ENCODE data around the gene HSP90AA1.
"Not testable (repeated sequence)": the region's sequence is repeated elsewhere in the genome, so short reads cannot be mapped to it uniquely, and the experiment has no call there.

HSP90AA1 gene

DNA sequence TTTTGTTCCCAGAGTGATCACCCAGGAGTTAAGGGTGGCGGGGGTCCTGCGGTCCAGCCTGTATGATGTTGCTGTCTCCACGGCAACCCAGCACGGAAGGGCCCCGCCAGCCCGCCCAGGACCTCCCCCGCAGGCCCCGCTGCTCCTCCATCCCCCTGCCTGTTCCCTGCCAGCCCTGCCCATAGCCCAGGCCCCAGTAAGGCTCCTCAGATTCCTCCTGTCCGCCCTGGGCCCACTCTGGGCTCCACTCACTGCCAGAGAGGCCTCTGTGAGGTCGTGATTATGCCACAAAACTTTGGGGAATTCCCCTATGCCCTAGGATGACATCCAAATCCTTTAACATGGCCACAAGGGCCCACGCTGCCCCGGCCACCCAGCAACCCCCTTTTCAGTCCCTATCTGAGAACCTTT lies 20.8 kb downstream of the HSP90AA1 start:
- no peak for DNase-seq

DNA sequence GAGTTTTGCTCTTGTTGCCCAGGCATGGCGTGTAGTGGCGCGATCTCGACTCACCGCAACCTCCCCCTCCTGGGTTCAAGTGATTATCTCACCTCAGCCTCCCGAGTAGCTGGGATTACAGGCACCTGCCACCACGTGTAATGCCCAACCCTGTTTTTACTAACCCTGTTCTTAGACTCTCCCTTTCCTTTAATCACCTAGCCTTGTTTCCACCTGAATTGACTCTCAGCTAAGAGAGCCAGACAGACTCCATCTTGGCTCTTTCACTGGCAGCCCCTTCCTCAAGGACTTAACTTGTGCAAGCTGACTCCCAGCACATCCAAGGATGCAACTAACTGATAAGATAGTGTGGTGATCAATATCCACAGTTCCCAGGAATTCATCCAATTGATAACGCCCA lies 22.3 kb downstream of the HSP90AA1 start:
- DNase-seq, result not testable (repeated sequence)

DNA sequence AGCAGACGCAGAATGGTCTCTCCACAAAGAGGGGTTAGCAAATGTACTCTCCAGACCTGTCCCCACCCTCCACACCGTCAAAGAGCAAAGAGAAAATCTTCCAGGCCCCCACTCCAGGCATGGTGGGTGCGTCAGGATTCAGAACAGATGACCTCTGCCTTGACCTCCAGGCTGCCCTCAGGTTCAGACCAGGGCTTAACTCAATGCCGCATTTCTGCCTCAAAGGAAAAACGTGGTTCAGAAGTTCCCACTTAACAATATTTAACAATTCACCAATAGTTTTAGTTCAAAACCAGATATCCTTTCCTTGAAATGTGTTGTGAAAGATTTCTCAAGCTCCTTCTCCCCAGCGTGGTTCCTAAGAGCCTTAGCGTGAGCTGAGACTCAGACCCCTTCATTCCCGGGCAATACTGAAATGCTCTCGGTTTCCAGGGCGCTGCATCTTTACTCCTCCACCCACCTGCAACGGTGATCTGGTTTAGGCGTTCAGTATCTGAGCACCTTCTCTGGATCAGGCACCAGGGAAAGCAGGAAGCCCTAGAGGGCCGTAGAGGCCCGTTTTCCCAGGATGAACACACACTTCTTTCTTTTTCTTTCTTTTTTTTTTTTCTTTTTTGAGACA lies 22.9 kb downstream of the HSP90AA1 start:
- DNase-seq, result no peak

DNA sequence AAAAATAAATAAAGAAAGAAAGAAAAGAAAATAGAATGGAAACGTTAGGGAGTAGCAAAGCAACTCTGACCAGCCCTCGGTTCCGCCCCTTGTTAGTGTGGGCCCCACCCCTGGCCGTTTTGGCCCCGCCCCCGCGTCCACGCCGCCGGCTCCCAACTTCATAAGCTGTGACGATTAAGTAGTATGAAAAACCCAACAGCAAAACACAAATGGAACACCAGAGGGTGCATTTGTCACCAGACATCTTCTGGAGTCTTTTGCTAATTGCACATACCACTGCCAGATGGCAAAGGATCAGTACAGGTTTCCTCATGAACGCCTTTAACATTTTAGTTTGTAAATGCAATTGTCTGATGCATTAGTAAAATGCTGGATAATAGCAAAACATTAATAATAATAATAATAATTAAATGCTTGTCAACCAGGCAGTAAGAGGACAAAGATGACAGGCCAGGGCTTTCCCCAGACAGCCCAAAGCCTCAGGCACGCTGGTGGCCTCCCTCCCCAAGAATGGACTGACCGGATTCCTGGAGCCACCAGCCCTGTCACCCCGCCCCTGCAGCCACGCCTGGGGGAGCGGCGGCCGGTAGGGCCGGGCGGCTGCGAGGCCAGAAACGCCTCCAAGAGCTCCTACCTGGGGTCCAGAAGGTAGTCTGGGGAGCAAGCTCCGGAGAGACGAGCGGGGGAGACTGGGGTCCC lies 23.6 kb downstream of the HSP90AA1 start:
- peak; percentile 43 to 81 (median 57) for DNase-seq

DNA sequence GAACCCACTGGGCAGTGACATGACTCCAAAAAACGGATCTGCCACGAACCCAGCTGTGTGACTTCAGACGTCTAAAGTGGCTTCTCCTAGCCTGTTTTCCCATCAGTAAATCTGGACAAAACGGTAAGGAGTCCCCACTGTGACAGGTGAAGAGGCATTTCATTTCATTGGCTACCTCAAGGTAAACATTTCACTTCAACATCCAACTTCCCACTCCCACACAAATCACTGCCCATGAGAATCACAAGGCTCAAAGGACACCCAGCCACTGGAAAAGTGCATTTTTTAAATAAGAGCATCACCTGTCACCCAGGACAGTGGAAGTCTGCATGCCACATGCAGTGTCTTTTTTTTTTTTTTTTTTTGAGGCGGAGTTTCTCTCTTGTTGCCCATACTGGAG lies 27.9 kb downstream of the HSP90AA1 start:
- DNase-seq, result no peak

DNA sequence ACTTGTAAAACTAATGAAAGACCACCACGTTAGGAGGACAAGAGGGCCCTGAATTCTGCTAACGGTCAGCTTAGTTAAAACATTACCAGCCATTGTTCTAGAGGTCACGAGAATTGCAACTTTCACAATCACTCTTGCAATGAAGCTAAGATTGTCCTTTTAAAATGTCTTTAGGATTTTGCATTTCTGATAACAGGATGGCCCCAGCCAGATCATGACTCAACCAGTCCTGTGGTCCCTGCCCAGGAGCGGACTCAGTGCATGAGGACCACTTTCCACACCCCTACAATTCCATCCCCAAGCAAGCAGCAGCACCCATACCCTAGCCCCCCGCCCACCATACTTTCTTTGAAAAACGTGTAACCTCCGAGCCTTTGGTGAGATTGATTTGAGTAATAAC lies 28.7 kb downstream of the HSP90AA1 start:
- DNase-seq, result no peak

DNA sequence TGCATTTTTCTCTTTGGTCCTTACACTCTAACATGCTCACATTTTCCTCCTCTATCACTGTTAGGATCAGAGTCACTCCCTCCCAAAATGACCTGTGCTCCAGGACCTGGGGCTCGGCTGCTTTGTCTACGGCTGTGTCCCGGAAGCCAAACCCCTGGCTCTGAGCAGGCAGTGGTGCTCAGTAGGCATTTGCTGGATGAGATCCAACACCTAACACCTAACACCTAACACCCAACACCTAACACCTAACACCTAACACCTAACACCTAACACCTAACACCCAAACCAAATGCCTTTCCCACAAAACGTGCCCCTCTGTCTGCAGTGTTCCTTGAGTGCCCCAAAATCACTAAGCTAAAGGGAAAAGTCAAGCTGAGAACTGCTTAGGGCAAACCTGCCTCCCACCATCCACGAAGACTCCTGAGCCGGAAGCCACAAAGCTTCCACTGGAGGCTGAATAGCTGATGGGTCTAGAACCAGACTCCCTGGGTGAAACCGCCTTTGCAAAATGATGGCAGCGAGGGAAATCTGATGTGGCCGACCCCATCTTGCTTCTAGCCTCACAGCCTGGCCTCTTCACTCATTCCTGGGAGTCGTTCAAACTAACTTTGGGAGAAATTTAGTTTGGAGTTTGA lies 29.2 kb downstream of the HSP90AA1 start:
- DNase-seq, result peak in 1 of 5 experiments; percentile 79

DNA sequence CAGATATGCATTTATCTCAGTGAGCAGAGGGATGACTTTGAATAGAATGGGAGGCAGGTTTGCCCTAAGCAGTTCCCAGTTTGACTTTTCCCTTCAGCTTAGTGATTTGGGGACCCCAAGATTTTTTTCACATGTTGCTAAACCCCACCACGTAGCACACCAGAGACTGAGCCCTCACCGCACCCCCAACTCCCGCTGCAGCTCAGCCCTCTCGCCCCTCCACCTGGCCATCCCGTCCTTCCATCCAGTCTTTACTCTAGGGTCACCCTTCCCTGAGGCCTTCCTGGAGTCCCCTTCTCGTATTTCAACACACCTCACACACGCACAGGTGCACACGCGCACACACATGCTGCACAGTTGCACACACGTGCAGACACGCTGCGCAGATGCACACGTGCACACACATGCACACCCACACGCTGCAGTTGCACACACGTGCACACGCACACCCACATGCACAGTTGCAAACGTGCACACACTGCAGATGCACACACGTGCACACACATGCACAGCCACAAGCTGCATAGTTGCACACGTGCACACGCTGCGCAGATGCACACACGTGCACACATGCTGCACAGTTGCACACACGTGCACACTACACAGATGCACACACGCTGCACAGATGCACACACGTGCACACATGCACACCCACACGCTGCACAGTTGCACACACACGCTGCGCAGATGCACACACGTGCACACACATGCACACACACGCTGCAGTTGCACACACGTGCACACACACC lies 30.0 kb downstream of the HSP90AA1 start:
- no peak for DNase-seq

DNA sequence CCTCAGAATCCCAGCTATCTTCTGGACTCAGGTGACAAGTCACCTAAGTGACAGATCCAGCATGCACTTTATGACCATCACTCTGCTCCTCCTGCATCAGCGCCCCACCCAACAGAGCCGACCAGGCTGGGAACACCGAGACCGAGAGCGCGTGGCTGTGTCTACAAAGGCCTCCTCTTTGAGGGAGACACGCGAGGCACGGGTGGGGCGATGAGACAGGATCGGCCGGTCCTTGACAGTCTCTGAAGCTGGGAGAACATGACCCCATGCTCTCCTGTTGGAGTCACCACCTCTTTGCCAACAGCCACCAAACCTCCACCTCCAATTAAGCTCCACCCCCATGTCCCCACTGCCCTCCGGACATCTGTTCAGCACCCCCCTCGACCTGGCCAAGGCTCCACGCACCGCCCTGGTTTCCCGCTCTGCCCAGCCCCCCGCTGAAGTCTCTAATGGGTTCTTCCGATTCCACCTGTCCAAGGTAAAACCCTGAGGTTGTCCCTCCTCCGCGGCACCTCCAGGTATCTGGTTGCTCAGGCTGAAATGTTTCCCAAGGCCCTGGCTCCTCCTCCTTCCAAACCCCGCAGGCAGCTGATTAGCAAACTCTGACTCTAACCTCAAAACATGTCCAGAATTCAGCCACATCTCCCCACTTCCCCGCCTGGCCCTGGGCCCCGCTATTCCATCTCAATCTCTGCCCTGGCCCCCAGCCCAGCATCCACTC lies 31.5 kb downstream of the HSP90AA1 start:
- DNase-seq, result no peak

DNA sequence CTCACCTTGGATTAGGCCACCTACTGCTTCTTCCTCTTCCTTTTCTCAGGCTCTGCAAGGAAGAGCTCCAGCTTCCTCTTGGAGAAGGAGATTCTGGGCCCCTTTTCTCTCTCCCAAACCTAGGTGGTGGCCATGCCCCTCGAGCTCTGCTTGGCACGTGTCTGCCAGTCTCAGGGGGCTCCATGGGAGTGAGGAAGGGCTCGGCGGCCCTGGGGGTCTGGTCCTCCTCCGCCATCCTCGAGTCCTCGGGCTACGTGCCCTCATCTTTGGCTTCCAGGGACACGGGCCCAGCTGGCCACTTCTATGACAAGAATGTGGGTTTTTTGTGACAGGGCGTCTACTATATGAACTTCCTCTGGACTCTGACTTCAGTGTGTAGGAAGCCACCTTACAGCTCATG lies 34.3 kb downstream of the HSP90AA1 start:
- no peak for DNase-seq

DNA sequence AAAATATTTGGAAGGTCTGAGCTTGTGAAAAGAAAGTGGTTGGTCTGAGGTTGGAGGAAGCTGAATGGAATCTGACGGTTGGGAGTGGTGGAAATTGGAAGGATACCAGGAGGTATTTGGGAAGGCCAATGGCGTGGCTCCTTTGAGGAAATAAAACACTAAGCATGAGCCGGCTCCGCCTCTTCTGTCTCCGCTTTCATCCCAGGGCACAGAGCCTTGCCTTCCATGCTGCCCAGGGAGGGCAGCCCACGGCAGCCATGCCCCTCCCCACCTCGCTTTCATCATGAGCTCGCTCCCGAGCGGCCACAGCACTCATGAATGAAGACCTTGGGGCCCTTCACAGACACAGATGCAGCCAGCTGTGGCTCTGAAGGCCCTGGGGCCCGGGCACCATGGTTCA lies 36.2 kb downstream of the HSP90AA1 start:
- no peak for DNase-seq

DNA sequence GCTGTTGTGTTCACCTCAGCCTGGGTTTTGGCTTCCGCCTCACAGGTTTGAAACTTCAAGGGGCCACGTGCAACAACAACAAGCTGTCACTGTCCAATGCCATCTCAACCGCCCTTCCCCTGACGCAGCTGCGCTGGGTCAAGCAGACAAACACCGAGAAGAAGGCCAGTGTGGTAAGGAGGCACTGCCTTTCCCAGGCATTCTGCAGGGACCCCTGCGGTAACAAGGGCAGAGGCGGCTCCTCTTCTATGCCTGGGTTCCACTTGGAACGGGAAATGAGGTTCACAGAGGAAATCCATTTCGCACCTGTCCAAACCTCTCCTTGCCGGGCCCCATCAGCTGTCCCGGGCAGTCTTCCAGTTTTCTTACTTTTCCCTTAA lies 36.8 kb downstream of the HSP90AA1 start:
- no peak for DNase-seq

DNA sequence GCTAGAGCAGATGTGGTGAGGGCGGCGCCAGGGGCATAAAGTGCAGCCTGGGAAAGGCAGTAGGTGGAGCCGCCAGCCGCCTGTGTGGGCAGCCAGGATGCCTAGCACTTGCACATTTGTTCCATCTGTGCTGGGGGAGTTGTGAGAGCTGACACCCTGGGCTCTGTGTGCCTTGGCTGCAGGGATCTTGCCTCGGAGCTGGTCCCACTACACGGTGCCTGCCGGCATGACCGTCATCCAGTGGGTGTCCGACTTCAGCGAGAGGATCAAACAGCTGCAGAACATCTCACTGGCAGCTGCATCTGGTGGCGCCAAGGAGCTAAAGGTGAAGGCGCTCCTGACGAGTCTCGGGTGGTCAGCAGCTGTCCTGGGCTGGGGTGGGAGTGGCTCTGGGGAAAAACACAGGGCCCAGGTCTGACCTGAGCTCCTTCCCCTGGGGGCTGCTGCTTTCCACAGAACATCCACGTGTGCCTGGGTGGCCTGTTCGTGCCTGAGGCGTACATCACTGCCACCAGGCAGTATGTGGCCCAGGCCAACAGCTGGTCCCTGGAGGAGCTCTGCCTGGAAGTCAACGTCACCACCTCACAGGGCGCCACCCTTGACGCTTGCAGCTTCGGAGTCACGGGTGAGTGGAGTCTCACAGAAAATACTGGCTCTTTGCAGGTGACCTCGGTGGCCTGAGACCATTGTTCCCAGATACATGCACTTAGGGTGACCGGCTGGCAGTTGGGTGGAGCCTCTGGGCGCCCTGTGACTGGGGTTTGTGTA lies 37.4 kb downstream of the HSP90AA1 start:
- no peak for DNase-seq

DNA sequence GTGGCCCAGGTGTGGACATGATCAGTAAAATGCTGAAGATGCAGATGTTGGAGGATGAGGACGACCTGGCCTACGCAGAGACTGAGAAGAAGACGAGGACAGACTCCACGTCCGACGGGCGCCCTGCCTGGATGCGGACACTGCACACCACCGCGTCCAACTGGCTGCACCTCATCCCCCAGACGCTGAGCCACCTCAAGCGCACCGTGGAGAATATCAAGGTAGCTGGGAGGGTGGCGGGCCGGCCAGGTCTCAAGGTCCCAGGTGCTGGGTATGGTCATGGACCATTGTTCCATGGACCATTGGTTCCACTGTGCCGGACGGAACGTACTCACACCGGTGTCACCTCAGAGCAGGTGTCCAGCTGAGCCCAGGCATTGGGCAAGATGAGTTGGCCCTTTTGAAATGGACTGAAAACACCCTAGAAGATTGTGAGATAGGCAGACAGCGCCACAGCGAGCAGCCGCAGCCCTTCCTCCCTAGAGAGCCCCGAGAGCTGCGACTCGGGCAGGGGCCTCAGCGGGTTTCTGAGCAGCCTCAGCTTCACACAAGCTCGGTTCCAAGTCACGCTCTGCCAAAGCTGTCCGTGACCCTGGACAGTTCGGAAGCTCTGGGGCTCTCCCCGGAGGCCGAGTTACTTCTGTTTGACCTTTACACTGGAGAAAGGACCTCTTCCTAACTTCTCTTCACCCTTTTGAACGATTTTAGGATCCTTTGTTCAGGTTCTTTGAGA lies 38.9 kb downstream of the HSP90AA1 start:
- no peak for DNase-seq

DNA sequence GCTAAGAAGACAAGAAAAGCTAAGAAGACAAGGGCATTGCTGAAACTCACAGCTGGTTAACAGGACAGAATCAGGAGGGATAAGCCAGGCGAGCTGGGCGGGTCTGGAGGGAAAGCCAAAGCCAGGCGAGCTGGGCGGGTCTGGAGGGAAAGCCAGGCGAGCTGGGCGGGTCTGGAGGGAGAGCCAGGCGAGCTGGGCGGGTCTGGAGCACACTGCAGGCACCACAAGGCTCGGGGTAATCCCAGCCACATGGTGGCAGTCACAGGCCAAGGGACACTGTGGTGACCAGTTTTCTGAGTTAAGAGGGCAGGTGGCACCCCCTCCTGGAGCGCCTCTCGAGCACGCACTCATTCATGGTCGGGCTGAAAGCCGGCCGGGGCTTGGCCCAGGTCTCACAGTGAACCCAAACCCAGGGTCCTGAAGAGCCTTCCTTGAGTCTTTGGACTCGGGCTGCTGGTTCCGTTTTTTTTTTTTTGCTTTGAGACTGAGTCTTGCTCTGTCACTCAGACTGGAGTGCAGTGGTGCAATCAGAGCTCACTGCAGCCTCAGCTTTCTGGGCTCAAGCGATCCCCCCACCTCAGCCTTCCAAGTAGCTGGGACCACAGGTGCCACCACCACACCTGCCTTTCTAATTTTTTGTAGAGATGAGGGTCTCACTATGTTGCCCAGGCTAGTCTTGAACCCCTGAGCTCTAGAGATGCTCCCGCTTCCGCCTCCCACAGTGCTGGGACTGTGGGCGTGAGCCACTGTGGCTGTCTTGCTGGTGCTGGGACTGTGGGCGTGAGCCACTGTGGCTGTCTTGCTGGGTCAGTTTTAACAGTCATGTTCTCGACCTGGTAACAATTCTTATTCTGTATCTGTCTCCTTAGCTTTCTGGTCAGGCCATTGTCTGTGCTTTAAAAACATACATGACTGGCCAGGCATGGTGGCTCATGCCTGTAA lies 40.2 kb downstream of the HSP90AA1 start:
- peak in 2 of 5 experiments; percentile 9 to 11 for DNase-seq

DNA sequence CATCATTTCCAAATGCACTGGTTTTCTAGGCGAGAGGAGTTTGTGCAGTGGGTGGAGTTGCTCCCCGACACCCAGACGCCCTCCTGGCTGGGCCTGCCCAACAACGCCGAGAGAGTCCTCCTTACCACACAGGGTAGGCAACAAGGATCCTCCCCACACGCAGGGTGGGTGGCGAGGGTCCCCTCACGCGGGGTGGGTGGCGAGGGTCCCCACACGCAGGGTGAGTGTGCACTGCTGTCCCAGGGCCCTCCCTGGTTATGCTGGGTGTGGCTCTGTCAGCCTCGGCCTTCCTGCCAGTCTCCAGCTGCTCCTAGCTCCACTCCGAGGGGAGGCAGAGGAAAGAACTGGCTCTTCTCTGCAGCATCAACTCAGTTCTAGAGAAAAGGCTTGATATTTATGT lies 42.3 kb downstream of the HSP90AA1 start:
- no peak for DNase-seq

DNA sequence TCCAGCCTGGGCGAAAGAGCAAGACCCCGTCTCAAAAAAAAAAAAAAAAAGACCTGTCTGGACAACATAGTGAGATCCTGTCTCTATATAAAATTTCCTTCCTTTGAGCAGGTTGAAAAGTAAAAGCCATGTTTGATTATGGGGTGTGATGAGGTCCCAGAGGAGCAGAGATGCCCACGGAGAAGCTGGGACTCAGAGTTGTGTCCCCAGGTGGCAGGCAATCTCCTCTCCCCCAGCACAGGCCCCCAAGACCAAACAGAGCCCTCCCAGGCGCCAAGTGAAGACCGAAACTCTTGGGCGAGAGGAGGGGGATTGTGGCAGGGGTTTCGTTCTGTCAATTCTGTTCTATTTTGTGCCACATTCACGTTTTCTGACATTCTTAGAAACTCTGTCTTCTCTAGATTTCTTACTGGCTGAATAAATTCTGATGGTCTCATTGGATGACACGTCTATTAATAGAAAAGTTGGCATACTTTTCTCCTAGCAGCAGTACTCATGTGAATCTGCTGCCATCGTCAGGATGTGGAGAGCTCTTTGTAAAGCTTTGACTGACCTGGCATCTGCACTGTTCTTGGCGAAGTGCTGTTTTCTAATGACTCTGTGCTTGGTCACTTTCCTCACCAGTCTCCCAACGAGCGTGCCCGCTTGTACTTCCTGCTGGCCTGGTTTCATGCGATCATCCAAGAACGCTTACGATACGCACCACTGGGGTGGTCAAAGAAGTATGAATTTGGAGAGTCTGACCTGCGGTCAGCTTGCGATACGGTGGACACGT lies 43.4 kb downstream of the HSP90AA1 start:
- no peak for DNase-seq

DNA sequence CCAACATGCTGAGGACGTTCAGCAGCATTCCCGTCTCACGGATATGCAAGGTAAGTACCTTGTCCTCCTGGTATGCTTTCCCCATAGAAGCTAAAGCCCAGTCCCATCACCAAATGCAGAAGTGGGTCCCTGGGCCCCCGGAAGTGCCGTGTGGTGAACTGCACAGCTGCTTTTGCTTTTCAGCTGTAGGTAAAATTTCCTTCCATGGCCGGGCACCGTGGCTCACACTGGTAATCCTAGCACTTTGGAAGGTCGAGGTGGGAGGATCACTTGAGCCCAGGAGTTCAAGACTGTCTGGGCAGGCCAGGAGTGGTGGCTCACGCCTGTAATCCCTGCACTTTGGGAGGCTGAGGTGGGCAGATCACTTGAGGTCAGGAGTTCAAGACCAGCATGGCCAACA lies 44.1 kb downstream of the HSP90AA1 start:
- DNase-seq, result no peak

DNA sequence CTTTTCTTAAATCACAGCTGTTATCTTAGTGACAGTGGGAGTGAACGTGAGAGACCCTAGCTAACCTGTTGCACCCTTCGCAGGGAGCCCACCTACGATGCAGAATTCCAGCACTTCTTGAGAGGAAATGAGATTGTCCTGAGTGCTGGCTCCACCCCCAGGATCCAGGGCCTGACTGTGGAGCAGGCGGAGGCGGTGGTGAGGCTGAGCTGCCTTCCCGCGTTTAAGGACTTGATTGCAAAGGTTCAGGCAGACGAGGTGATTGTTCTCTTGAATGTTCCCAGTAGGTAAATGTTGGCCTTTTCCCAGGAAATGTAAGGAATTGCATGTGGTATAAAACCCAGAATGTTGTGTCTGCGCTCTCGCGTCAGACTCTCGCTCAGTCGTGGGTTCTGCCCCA lies 46.7 kb downstream of the HSP90AA1 start:
- no peak for DNase-seq

Measured in T-helper 2 cell (primary cell).